ENCODE data around the gene ACSL6.

ACSL6 gene

DNA sequence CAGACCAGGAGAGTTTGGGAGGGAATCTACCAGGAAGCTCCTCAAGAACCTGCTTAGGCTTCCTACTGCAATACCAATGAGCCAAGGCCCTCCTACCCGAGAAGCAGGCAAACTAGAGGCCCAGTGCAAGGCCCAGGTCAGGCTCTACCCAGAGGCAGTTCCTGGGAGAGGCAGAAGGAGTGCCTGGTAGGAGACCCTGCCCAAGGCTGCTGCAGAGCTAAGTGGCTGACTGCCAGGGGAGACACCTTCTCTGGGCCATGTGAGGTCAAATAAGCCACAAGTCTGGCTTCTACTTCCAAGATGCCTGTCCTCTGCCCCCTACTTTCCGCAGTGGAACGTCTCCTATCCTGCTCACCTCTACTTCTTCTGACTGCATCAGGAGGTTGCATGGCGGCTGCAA is 17.8 kb downstream of the ACSL6 start:
- TF ChIP-seq CTCF (IDR thresholded peaks at IDR 0.05; ENCODE audit: low read depth, low read length, poor library complexity, severe bottlenecking) (no peak), EZH2phosphoT487 (IDR thresholded peaks at IDR 0.05; ENCODE audit: borderline replicate concordance, low read length) (no peak)
- Histone ChIP-seq H3K4me3 (ENCODE audit: low read length) (no peak overlapping the region), H3K9me2 (replicated peaks; ENCODE audit: control insufficient read depth, low read length) (no peaks in the 10 kb centered on the region), H3K79me2 (ENCODE audit: control insufficient read depth, low read length) (no peaks in the 10 kb centered on the region), H3K4me1 (ENCODE audit: control insufficient read depth, low read length) (no peaks in the 10 kb centered on the region), H3F3A (ENCODE audit: control insufficient read depth, insufficient read depth) (no peaks in the 10 kb centered on the region), H3K9me3 (ENCODE audit: control insufficient read depth, insufficient read depth, low read length) (no peaks in the 10 kb centered on the region), H3K4me2 (ENCODE audit: low read length) (no peak overlapping the region), H3K36me3 (ENCODE audit: control insufficient read depth, low read length) (no peaks in the 10 kb centered on the region), H4K20me1 (ENCODE audit: control insufficient read depth, insufficient read depth, low read depth, low read length) (no peaks in the 10 kb centered on the region), H3K27me3 (ENCODE audit: control insufficient read depth, low read length) (no peaks in the 10 kb centered on the region), H3K27ac (ENCODE audit: low read depth, low read length) (no peak overlapping the region)

GRCh38 chr5:131992370-131992769 is 19.1 kb downstream of the ACSL6 start:
- H3K9me2 ChIP-seq (replicated peaks; ENCODE audit: control insufficient read depth, low read length) = no peaks in the 10 kb centered on the region
- H3F3A ChIP-seq (ENCODE audit: control insufficient read depth, insufficient read depth) = no peaks in the 10 kb centered on the region
- H3K4me3 ChIP-seq (ENCODE audit: low read length) = no peak overlapping the region
- H3K79me2 ChIP-seq (ENCODE audit: control insufficient read depth, low read length) = no peaks in the 10 kb centered on the region
- H3K4me2 ChIP-seq (ENCODE audit: low read length) = no peak overlapping the region
- TF ChIP-seq EZH2phosphoT487 (IDR thresholded peaks at IDR 0.05; ENCODE audit: borderline replicate concordance, low read length) = no peak
- TF ChIP-seq CTCF (IDR thresholded peaks at IDR 0.05; ENCODE audit: low read depth, low read length, poor library complexity, severe bottlenecking) = no peak
- H3K27ac ChIP-seq (ENCODE audit: low read depth, low read length) = no peak overlapping the region
- H4K20me1 ChIP-seq (ENCODE audit: control insufficient read depth, insufficient read depth, low read depth, low read length) = no peaks in the 10 kb centered on the region
- no peaks in the 10 kb centered on the region for H3K36me3 ChIP-seq (ENCODE audit: control insufficient read depth, low read length)
- no peaks in the 10 kb centered on the region for H3K4me1 ChIP-seq (ENCODE audit: control insufficient read depth, low read length)
- no peaks in the 10 kb centered on the region for H3K9me3 ChIP-seq (ENCODE audit: control insufficient read depth, insufficient read depth, low read length)
- no peaks in the 10 kb centered on the region for H3K27me3 ChIP-seq (ENCODE audit: control insufficient read depth, low read length)

DNA sequence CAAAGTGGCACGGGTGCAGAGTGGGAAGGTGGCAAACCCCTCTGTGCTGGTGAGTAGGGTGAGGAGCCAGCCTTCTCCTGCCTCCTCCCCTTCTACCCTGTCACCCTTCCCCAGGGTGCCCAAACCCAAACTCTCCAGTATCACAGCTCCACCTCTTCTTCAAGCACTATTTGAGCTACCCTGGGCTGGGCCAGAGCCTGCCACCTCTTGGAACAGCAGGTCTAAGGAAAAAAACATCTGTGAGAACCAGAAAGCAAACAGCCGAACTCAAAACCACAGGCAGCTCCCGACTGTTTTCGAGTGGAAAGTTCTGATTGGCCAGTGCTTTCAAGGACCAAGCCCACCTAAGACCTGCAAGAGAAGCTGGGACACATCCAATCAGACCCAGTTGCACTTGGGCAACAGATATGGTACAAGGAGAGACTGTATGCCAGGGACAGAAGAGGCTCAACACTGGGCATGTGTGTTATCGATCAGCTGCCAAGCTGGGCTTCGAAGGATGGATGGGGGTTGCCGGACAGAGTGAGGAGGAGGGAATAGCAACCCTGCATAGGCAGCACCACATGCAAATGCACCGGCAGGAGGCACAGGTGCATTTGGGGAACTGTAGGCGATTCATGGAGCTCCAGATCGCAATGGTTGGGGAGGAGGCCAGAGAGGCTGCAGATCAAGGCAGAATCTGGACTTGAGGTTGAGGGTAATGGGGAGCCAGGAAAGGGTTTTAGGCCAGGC is 19.7 kb downstream of the ACSL6 start:
- no peak for TF ChIP-seq CTCF (IDR thresholded peaks at IDR 0.05; ENCODE audit: low read depth, low read length, poor library complexity, severe bottlenecking)
- TF ChIP-seq EZH2phosphoT487 (IDR thresholded peaks at IDR 0.05; ENCODE audit: borderline replicate concordance, low read length) = no peak
- Histone ChIP-seq H3F3A (ENCODE audit: control insufficient read depth, insufficient read depth) (no peaks in the 10 kb centered on the region), H3K9me3 (ENCODE audit: control insufficient read depth, insufficient read depth, low read length) (no peaks in the 10 kb centered on the region), H3K4me2 (ENCODE audit: low read length) (no peak overlapping the region), H3K79me2 (ENCODE audit: control insufficient read depth, low read length) (no peaks in the 10 kb centered on the region), H3K27me3 (ENCODE audit: control insufficient read depth, low read length) (no peaks in the 10 kb centered on the region), H3K36me3 (ENCODE audit: control insufficient read depth, low read length) (no peaks in the 10 kb centered on the region), H3K9me2 (replicated peaks; ENCODE audit: control insufficient read depth, low read length) (no peaks in the 10 kb centered on the region), H4K20me1 (ENCODE audit: control insufficient read depth, insufficient read depth, low read depth, low read length) (no peaks in the 10 kb centered on the region), H3K4me1 (ENCODE audit: control insufficient read depth, low read length) (no peaks in the 10 kb centered on the region), H3K27ac (ENCODE audit: low read depth, low read length) (no peak overlapping the region), H3K4me3 (ENCODE audit: low read length) (no peak overlapping the region)
